Cardiac fibroblast (primary cell): Measurements from ENCODE around the gene GFPT2.

Experiments
- DNase-seq, 2 donors: peaks; one replicate each; pipeline versions ENCODE4 v3.0.0 to v3.0.0-alpha.2; 2010; ENCODE audit warnings: low read depth in 2 of 2
- H3K4me3 ChIP-seq, 2 donors: replicated peaks in 1 of 2; 1 replicate in 1 of 2; 2 replicates in 1 of 2; pipeline ENCODE4 v1.5.1; 2011; ENCODE audit warnings: low read depth in 2 of 2, low read length in 2 of 2, mild to moderate bottlenecking in 2 of 2, moderate library complexity in 1 of 2
- CTCF ChIP-seq: IDR thresholded peaks from one replicate; pipeline ENCODE4 v1.5.1; 2011; ENCODE audit warnings: low read depth, mild to moderate bottlenecking, low read length, inconsistent platforms

Gene GFPT2

GRCh38 chr5:180346358-180346757, 6.8 kb downstream of the GFPT2 start:
- no peak overlapping the region for H3K4me3 ChIP-seq
- no peak for TF ChIP-seq CTCF
- no peak for DNase-seq

GRCh38 chr5:180345781-180346180, 7.4 kb downstream of the GFPT2 start:
- H3K4me3 ChIP-seq: no peak overlapping the region
- no peak for TF ChIP-seq CTCF
- DNase-seq: no peak

- TF ChIP-seq CTCF: no peak
- H3K4me3 ChIP-seq: no peak overlapping the region
- no peak for DNase-seq
These were observed 8.0 kb downstream of the GFPT2 start for GRCh38 chr5:180345186-180345585.

- H3K4me3 ChIP-seq: no peak overlapping the region
- no peak for DNase-seq
- TF ChIP-seq CTCF: no peak
These were observed 8.5 kb downstream of the GFPT2 start for GRCh38 chr5:180344696-180344999.

- TF ChIP-seq CTCF: no peak
- no peak overlapping the region for H3K4me3 ChIP-seq
- peak; percentile 80 to 83 for DNase-seq
These were observed 9.1 kb downstream of the GFPT2 start for GRCh38 chr5:180343831-180344695.

GRCh38 chr5:180343110-180343830, 9.9 kb downstream of the GFPT2 start:
- no peak for TF ChIP-seq CTCF
- H3K4me3 ChIP-seq: no peak overlapping the region

More at GRCh38 chr5:180343110-180343830, 9.9 kb downstream of the GFPT2 start:
- DNase-seq: peak; percentile 73 to 87
